DND-41 (cell line): ENCODE results near the gene MDK.

Experiments
- ATAC-seq: fragments of 200-7000 bp; cut with Tn5 transposase; 3 replicates; pipeline ENCODE4 v1.9.1; 2021; ENCODE audit warnings: low read depth; ENCODE audit not compliant: insufficient read depth
- DNase-seq: peaks from one replicate; pipeline ENCODE4 v3.0.0-alpha.2; 2020
- H2AFZ ChIP-seq: 2 replicates; pipeline ENCODE4 v1.6.0; 2012; ENCODE audit warnings: low read depth, low read length
- H3K27ac ChIP-seq: 2 replicates; pipeline ENCODE4 v1.5.1; 2012; ENCODE audit warnings: low read length, inconsistent platforms
- H3K27me3 ChIP-seq: fragments of 200-600 bp; sonication (generic); 2 replicates; pipeline ENCODE4 v1.6.0; 2012; ENCODE audit warnings: low read length, mild to moderate bottlenecking, inconsistent platforms; ENCODE audit not compliant: insufficient read depth, poor library complexity
- H3K36me3 ChIP-seq: 2 replicates; pipeline ENCODE4 v1.5.1; 2012; ENCODE audit warnings: low read length, inconsistent platforms; ENCODE audit not compliant: insufficient read depth
- H3K4me1 ChIP-seq: 2 replicates; pipeline ENCODE4 v1.5.1; 2012; ENCODE audit warnings: mild to moderate bottlenecking, low read length; ENCODE audit not compliant: insufficient read depth
- H3K4me2 ChIP-seq: 2 replicates; pipeline ENCODE4 v1.6.0; 2012; ENCODE audit warnings: mild to moderate bottlenecking, moderate library complexity, low read length, inconsistent platforms; ENCODE audit not compliant: insufficient read depth
- H3K4me3 ChIP-seq, 2 experiments: fragments of 200-600 bp in 1 of 2; shearing (Covaris generic) in 1 of 2; 2 replicates each; pipeline ENCODE4 v1.5.1; 2012 to 2016; ENCODE audit warnings: inconsistent platforms in 2 of 2, low read length in 2 of 2, mild to moderate bottlenecking in 2 of 2, low read depth in 1 of 2, moderate library complexity in 1 of 2
- H3K79me2 ChIP-seq: 2 replicates; pipeline ENCODE4 v1.6.0; 2012; ENCODE audit warnings: low read length, inconsistent platforms; ENCODE audit not compliant: insufficient read depth
- H3K9ac ChIP-seq: 2 replicates; pipeline ENCODE4 v1.6.0; 2012; ENCODE audit warnings: low read depth, mild to moderate bottlenecking, inconsistent platforms, low read length, moderate library complexity
- H3K9me3 ChIP-seq: 2 replicates; pipeline ENCODE4 v1.5.1; 2012; ENCODE audit warnings: low read length, moderate library complexity, mild to moderate bottlenecking, inconsistent platforms; ENCODE audit not compliant: insufficient read depth, severe bottlenecking
- H4K20me1 ChIP-seq: 2 replicates; pipeline ENCODE4 v1.6.0; 2012; ENCODE audit warnings: low read length; ENCODE audit not compliant: insufficient read depth
- CTCF ChIP-seq: IDR thresholded peaks from 2 replicates; pipeline ENCODE4 v1.5.1; 2012; ENCODE audit warnings: borderline replicate concordance, low read length, moderate library complexity, mild to moderate bottlenecking; ENCODE audit not compliant: poor library complexity, severe bottlenecking; ENCODE audit errors: extremely low read depth
- EZH2 ChIP-seq: IDR thresholded peaks from 3 replicates; pipeline ENCODE4 v1.6.1; 2012; ENCODE audit warnings: borderline replicate concordance, low read depth, mild to moderate bottlenecking, moderate library complexity, low read length, inconsistent platforms; ENCODE audit not compliant: severe bottlenecking

Gene MDK

GRCh38 chr11:46383974-46384701, 2.7 kb downstream of the MDK start:
- H2AFZ ChIP-seq = no peak overlapping the region
- H4K20me1 ChIP-seq = peaks cover 25% of the 10 kb centered on the region
- peaks cover 22% of the 10 kb centered on the region for H3K4me1 ChIP-seq
- H3K4me3 ChIP-seq = no peak overlapping the region
- H3K9ac ChIP-seq = no peak overlapping the region
- DNase-seq (no peak), ATAC-seq (no peak)
- no peak overlapping the region for H3K4me2 ChIP-seq
- H3K36me3 ChIP-seq = no peaks in the 10 kb centered on the region; the same call in 1 of the 2 replicates
- TF ChIP-seq EZH2 (no peak), CTCF (no peak)
- H3K27me3 ChIP-seq = peaks cover 53% of the 10 kb centered on the region
- no peaks in the 10 kb centered on the region for H3K9me3 ChIP-seq
- H3K79me2 ChIP-seq = no peaks in the 10 kb centered on the region
- H3K27ac ChIP-seq = no peak overlapping the region

- TF ChIP-seq EZH2 (no peak), CTCF (no peak)
- DNase-seq (no peak), ATAC-seq (no peak)
- Histone ChIP-seq H3K9me3 (no peaks in the 10 kb centered on the region), H2AFZ (no peak overlapping the region), H3K27me3 (peaks cover 65% of the 10 kb centered on the region), H3K4me2 (no peak overlapping the region), H3K9ac (no peak overlapping the region), H4K20me1 (peaks cover 20% of the 10 kb centered on the region), H3K4me1 (peaks cover 19% of the 10 kb centered on the region), H3K79me2 (no peaks in the 10 kb centered on the region), H3K4me3 (no peak overlapping the region), H3K27ac (no peak overlapping the region), H3K36me3 (no peaks in the 10 kb centered on the region)
Observed at GRCh38 chr11:46385169-46386004, 3.9 kb downstream of the MDK start.

- Histone ChIP-seq H4K20me1 (peaks cover 13% of the 10 kb centered on the region), H3K27ac (no peak overlapping the region), H3K36me3 (no peaks in the 10 kb centered on the region), H3K27me3 (peaks cover 63% of the 10 kb centered on the region), H3K9me3 (no peaks in the 10 kb centered on the region), H3K4me3 (no peak overlapping the region), H3K4me2 (no peak overlapping the region), H3K9ac (no peak overlapping the region), H3K4me1 (peaks cover 12% of the 10 kb centered on the region), H3K79me2 (no peaks in the 10 kb centered on the region), H2AFZ (no peak overlapping the region)
- TF ChIP-seq EZH2 = no peak
- no peak for TF ChIP-seq CTCF
- DNase-seq (no peak), ATAC-seq (no peak)
Observed at GRCh38 chr11:46386005-46386578, 4.6 kb downstream of the MDK start.
